HG03139 (cell line): ENCODE measurements around the gene HS6ST2.
"Not testable (repeated sequence)": the region's sequence is repeated elsewhere in the genome, so short reads cannot be mapped to it uniquely, and the experiment has no call there.

ENCODE experiments used
- ATAC-seq: cut with Tn5 transposase; IDR thresholded peaks from one replicate; pipeline ENCODE4 v1.9.1; 2021; ENCODE audit not compliant: unreplicated experiment

Gene HS6ST2

GRCh38 chrX:132958091-132958703 lies at the start of gene HS6ST2:
HS6ST2 (minus strand) TSS chrX:132958629.
- ATAC-seq: no peak

- ATAC-seq: no peak
Observed at GRCh38 chrX:133007458-133007857, 49.0 kb upstream of the HS6ST2 start.

GRCh38 chrX:133005616-133006015 lies 47.2 kb upstream of the HS6ST2 start:
- ATAC-seq: no peak

- no peak for ATAC-seq
Observed at GRCh38 chrX:133005042-133005441, 46.6 kb upstream of the HS6ST2 start.

- ATAC-seq: no peak
Observed at GRCh38 chrX:132999209-132999608, 40.8 kb upstream of the HS6ST2 start.

- no peak for ATAC-seq
Observed at GRCh38 chrX:132990835-132991234, 32.4 kb upstream of the HS6ST2 start.

GRCh38 chrX:132986556-132986955 lies 28.1 kb upstream of the HS6ST2 start:
- no peak for ATAC-seq

GRCh38 chrX:132984058-132984650 lies 25.7 kb upstream of the HS6ST2 start:
- ATAC-seq: no peak

- ATAC-seq: no peak
Observed at GRCh38 chrX:132983496-132983895, 25.1 kb upstream of the HS6ST2 start.

GRCh38 chrX:132980035-132980434 lies 21.6 kb upstream of the HS6ST2 start:
- ATAC-seq: not testable (repeated sequence)

GRCh38 chrX:132968296-132968949 lies 10.0 kb upstream of the HS6ST2 start:
- ATAC-seq: no peak

GRCh38 chrX:132967049-132967448 lies 8.6 kb upstream of the HS6ST2 start:
- ATAC-seq: no peak

- ATAC-seq: no peak
Observed at GRCh38 chrX:132965461-132965860, 7.0 kb upstream of the HS6ST2 start.

GRCh38 chrX:132961511-132961910 lies 3.1 kb upstream of the HS6ST2 start:
- no peak for ATAC-seq

- no peak for ATAC-seq
Observed at GRCh38 chrX:132957211-132958090, 978 bp downstream of the HS6ST2 start.

GRCh38 chrX:132956421-132957210 lies 1.8 kb downstream of the HS6ST2 start:
- ATAC-seq: no peak

GRCh38 chrX:132955690-132956089 lies 2.7 kb downstream of the HS6ST2 start:
- no peak for ATAC-seq

- ATAC-seq: no peak
Observed at GRCh38 chrX:132954323-132954722, 4.1 kb downstream of the HS6ST2 start.

- no peak for ATAC-seq
Observed at GRCh38 chrX:132953354-132953753, 5.1 kb downstream of the HS6ST2 start.

- no peak for ATAC-seq
Observed at GRCh38 chrX:132948648-132949260, 9.7 kb downstream of the HS6ST2 start.
